ENCODE results near the gene PLBD2. TPM values are rescaled to one million over a fixed set of nuclear protein-coding genes. Genes with fewer than 3 reads are reported as not detected.

The PLBD2 gene
- total RNA-seq, 1 experiment from 2014 or later: 18.8 TPM

- ChIA-PET POLR2A (ENCODE audit: unreplicated experiment) (no interaction called here), CTCF (no interaction called here)
- Histone ChIP-seq H3K4me1 (ENCODE audit: insufficient read depth, low read length) (peaks cover 7% of the 10 kb centered on the region), H3K36me3 (ENCODE audit: low read depth, low read length) (no peaks in the 10 kb centered on the region), H3F3A (ENCODE audit: low read length, unreplicated experiment) (no peaks in the 10 kb centered on the region), H3K27ac (ENCODE audit: low read length) (no peak overlapping the region), H3K27me3 (ENCODE audit: low read length) (no peaks in the 10 kb centered on the region), H3K79me2 (ENCODE audit: low read length) (no peaks in the 10 kb centered on the region), H3K4me3 (ENCODE audit: low read length) (no peak overlapping the region), H3K9me2 (replicated peaks; ENCODE audit: low read length) (no peaks in the 10 kb centered on the region), H3K4me2 (ENCODE audit: low read length) (no peak overlapping the region), H3K9ac (ENCODE audit: low read length) (no peak overlapping the region), H4K20me1 (ENCODE audit: low read length) (no peaks in the 10 kb centered on the region), H3K9me3 (ENCODE audit: low read length) (no peaks in the 10 kb centered on the region), H2AFZ (ENCODE audit: low read length) (no peak overlapping the region)
- intact Hi-C loops (cut with micrococcal nuclease): no loop called here
- ATAC-seq: no peak
- no peak for DNase-seq
- BruUV-seq (replicated peaks): no TSS peak
- TF ChIP-seq EZH2 (IDR thresholded peaks at IDR 0.05; ENCODE audit: low read length, unreplicated experiment) (no peak), CTCF (conservative IDR thresholded peaks at IDR 0.05; ENCODE audit: low read depth, low read length) (no peak), EZH2phosphoT487 (IDR thresholded peaks at IDR 0.05; ENCODE audit: borderline replicate concordance, low read length) (no peak)
Measured at GRCh38 chr12:113409462-113410124, 51.2 kb downstream of the PLBD2 start.

GRCh38 chr12:113413488-113413939, 55.1 kb downstream of the PLBD2 start:
- no TSS peak for BruUV-seq (replicated peaks)
- Histone ChIP-seq H2AFZ (ENCODE audit: low read length) (peak overlapping the region; percentile 45; the same call in 1 of the 2 replicates), H3F3A (ENCODE audit: low read length, unreplicated experiment) (no peaks in the 10 kb centered on the region), H3K4me1 (ENCODE audit: insufficient read depth, low read length) (no peaks in the 10 kb centered on the region; the same call in 1 of the 2 replicates), H3K36me3 (ENCODE audit: low read depth, low read length) (no peaks in the 10 kb centered on the region), H3K4me3 (ENCODE audit: low read length) (no peak overlapping the region), H3K9me3 (ENCODE audit: low read length) (no peaks in the 10 kb centered on the region), H3K4me2 (ENCODE audit: low read length) (no peak overlapping the region), H3K9ac (ENCODE audit: low read length) (no peak overlapping the region), H3K27ac (ENCODE audit: low read length) (no peak overlapping the region), H4K20me1 (ENCODE audit: low read length) (no peaks in the 10 kb centered on the region), H3K79me2 (ENCODE audit: low read length) (no peaks in the 10 kb centered on the region), H3K9me2 (replicated peaks; ENCODE audit: low read length) (no peaks in the 10 kb centered on the region), H3K27me3 (ENCODE audit: low read length) (no peaks in the 10 kb centered on the region)
- intact Hi-C loops (cut with micrococcal nuclease): no loop called here
- DNase-seq (peak; percentile 25), ATAC-seq (peak; percentile 46; the same call in 1 of the 2 replicates)
- TF ChIP-seq EZH2 (IDR thresholded peaks at IDR 0.05; ENCODE audit: low read length, unreplicated experiment): no peak
- no peak for TF ChIP-seq EZH2phosphoT487 (IDR thresholded peaks at IDR 0.05; ENCODE audit: borderline replicate concordance, low read length)
- TF ChIP-seq CTCF (conservative IDR thresholded peaks at IDR 0.05; ENCODE audit: low read depth, low read length): no peak
- ChIA-PET POLR2A (ENCODE audit: unreplicated experiment) (no interaction called here), CTCF (no interaction called here)

- ChIA-PET POLR2A (ENCODE audit: unreplicated experiment) (no interaction called here), CTCF (interaction anchor here (0.6 kb wide), 1 partner anchor 79 kb away, joined by 5 read pairs; no protein-coding TSS in a partner anchor)
- H3K9me2 ChIP-seq (replicated peaks; ENCODE audit: low read length): no peaks in the 10 kb centered on the region
- H3K9ac ChIP-seq (ENCODE audit: low read length): no peak overlapping the region
- H3K36me3 ChIP-seq (ENCODE audit: low read depth, low read length): no peaks in the 10 kb centered on the region
- H3K4me3 ChIP-seq (ENCODE audit: low read length): no peak overlapping the region
- no peaks in the 10 kb centered on the region; the same call in 1 of the 2 replicates for H3K4me1 ChIP-seq (ENCODE audit: insufficient read depth, low read length)
- BruUV-seq (replicated peaks): no TSS peak
- no peak overlapping the region for H3K4me2 ChIP-seq (ENCODE audit: low read length)
- TF ChIP-seq CTCF (conservative IDR thresholded peaks at IDR 0.05; ENCODE audit: low read depth, low read length): no peak
- TF ChIP-seq EZH2 (IDR thresholded peaks at IDR 0.05; ENCODE audit: low read length, unreplicated experiment): no peak
- no peak for TF ChIP-seq EZH2phosphoT487 (IDR thresholded peaks at IDR 0.05; ENCODE audit: borderline replicate concordance, low read length)
- no peaks in the 10 kb centered on the region for H3K27me3 ChIP-seq (ENCODE audit: low read length)
- no peaks in the 10 kb centered on the region for H4K20me1 ChIP-seq (ENCODE audit: low read length)
- no peak overlapping the region for H3K27ac ChIP-seq (ENCODE audit: low read length)
- no peak overlapping the region for H2AFZ ChIP-seq (ENCODE audit: low read length)
- H3K79me2 ChIP-seq (ENCODE audit: low read length): no peaks in the 10 kb centered on the region
- ATAC-seq (no peak), DNase-seq (no peak)
- H3K9me3 ChIP-seq (ENCODE audit: low read length): no peaks in the 10 kb centered on the region
- H3F3A ChIP-seq (ENCODE audit: low read length, unreplicated experiment): no peaks in the 10 kb centered on the region
- intact Hi-C loops (cut with micrococcal nuclease): no loop called here
Measured at GRCh38 chr12:113414519-113415038, 56.2 kb downstream of the PLBD2 start.
